Vagina (tissue), 2 donors: ENCODE results near the gene VPS8. TPM values are rescaled to one million over a fixed set of nuclear protein-coding genes. Genes with fewer than 3 reads are reported as not detected.

Experiments
- DNase-seq, 2 donors: peaks; one replicate each; pipeline ENCODE4 v3.0.0-alpha.2; 2017; ENCODE audit errors: extremely low spot score in 2 of 2
- H3K27ac ChIP-seq: fragments of 200-600 bp; sonication (generic); one replicate; pipeline ENCODE4 v1.5.1; 2019
- H3K27me3 ChIP-seq: fragments of 200-600 bp; sonication (generic); one replicate; pipeline ENCODE4 v1.5.1; 2019
- H3K36me3 ChIP-seq, 2 donors: fragments of 200-600 bp; sonication (generic); one replicate each; pipeline ENCODE4 v1.5.1; 2017 to 2019
- H3K4me1 ChIP-seq: fragments of 200-600 bp; sonication (generic); one replicate; pipeline ENCODE4 v1.5.1; 2019
- H3K4me3 ChIP-seq, 2 donors: fragments of 200-600 bp; sonication (generic); 1 replicate in 1 of 2; 2 replicates in 1 of 2; pipeline ENCODE4 v1.5.1; 2016 to 2019
- H3K9me3 ChIP-seq: fragments of 200-600 bp; sonication (generic); one replicate; pipeline ENCODE4 v1.5.1; 2019
- POLR2A ChIP-seq, 2 donors: fragments of 450-650 bp; IDR thresholded peaks; one replicate each; pipeline ENCODE4 v1.6.1; 2017; ENCODE audit warnings: antibody characterized with exemption in 2 of 2, mild to moderate bottlenecking in 2 of 2, moderate library complexity in 2 of 2
- POLR2AphosphoS5 ChIP-seq, 2 donors: sonication (generic); formaldehyde crosslinking; IDR thresholded peaks; one replicate each; pipeline ENCODE4 v1.9.0; 2017; ENCODE audit warnings: antibody characterized with exemption in 2 of 2, mild to moderate bottlenecking in 2 of 2, low read depth in 1 of 2; ENCODE audit not compliant: insufficient read depth in 1 of 2
- intact Hi-C: fragments of 100-400 bp; cut with DNase I; formaldehyde crosslinking; loops from one replicate; pipeline ENCODE4 v1.15.1; 2023
- total RNA-seq: library from RNA; depleted of rRNA; stranded (reverse); fragments of >200 nt; gene quantifications from one replicate; pipeline ENCODE4 v1.2.3, GENCODE V29; 2016
- TF ChIP-seq, protein P1 (sequence below), 3 experiments: fragments of 450-650 bp in 2 of 3; fragments of 200-600 bp in 1 of 3; sonication (generic) in 1 of 3; IDR thresholded peaks; one replicate each; pipeline ENCODE4 v1.5.1; 2017 to 2019; ENCODE audit warnings: antibody characterized with exemption in 3 of 3, mild to moderate bottlenecking in 2 of 3, moderate library complexity in 2 of 3

VPS8 gene
- total RNA-seq, 1 donor from 2014 or later, result 52.3 TPM

DNA sequence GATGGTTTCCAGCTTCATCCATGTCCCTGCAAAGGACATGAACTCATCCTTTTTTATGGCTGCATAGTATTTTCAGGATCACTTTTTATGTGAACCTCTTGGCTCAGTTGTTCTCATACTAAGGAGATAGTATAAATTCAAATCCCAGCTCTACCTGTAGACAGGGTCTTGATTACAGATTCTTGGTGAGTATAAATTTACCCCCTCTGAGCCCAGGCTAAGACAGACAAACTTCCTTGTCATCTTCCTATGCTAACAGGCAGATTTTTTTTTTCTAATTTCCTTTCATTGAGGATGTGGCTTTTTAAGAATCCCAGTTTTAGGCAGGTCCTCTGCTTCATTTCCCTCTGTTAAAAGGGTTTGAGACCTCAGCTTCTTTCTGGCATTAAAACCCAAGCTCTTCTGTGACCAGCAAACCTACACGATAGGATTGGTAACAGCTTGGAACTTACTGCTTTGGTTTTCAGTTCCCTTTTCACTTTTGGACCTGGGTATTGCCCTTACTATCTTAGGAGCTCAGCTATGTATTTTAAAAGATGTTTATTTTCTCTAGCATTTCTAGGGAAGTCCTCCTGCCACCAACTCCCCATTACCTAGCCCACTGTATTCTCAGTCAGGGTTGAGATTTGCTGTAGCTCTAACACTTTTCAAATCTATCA is 72.5 kb downstream of the VPS8 start:
- H3K36me3 ChIP-seq, result peaks cover 0 to 11% of the 10 kb centered on the region in 2 donors
- H3K27ac ChIP-seq, result no peak overlapping the region
- H3K27me3 ChIP-seq, result no peaks in the 10 kb centered on the region
- no peaks in the 10 kb centered on the region for H3K4me1 ChIP-seq
- no peak for TF ChIP-seq POLR2A (IDR thresholded peaks at IDR 0.05)
- TF ChIP-seq, protein P1, sequence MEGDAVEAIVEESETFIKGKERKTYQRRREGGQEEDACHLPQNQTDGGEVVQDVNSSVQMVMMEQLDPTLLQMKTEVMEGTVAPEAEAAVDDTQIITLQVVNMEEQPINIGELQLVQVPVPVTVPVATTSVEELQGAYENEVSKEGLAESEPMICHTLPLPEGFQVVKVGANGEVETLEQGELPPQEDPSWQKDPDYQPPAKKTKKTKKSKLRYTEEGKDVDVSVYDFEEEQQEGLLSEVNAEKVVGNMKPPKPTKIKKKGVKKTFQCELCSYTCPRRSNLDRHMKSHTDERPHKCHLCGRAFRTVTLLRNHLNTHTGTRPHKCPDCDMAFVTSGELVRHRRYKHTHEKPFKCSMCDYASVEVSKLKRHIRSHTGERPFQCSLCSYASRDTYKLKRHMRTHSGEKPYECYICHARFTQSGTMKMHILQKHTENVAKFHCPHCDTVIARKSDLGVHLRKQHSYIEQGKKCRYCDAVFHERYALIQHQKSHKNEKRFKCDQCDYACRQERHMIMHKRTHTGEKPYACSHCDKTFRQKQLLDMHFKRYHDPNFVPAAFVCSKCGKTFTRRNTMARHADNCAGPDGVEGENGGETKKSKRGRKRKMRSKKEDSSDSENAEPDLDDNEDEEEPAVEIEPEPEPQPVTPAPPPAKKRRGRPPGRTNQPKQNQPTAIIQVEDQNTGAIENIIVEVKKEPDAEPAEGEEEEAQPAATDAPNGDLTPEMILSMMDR (IDR thresholded peaks at IDR 0.05), result no peak
- TF ChIP-seq POLR2AphosphoS5 (IDR thresholded peaks at IDR 0.05; ENCODE audit: insufficient read depth in 1 of 2, low read depth in 1 of 2), result no peak
- no peak overlapping the region for H3K4me3 ChIP-seq
- H3K9me3 ChIP-seq, result no peaks in the 10 kb centered on the region
- intact Hi-C loops, result no loop called here
- DNase-seq, result no peak

DNA sequence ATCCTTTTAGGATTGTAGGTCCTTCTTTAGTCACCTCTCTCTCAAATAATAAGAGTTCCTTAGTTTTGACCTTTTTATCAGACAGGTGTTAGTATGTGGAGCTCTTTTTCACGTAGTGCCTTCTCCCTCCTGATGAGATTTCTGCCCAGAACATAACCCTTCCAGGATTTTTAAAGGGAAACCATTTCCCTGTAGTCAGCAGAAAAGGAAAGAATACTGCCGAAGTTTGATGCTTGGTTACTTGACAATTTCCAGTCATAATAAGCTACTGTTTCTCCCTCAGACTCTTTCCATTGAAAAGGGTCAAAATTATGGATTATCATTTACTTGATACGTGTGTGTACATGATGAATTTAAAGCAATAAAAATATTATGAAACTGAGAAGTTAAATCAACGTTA is 73.1 kb downstream of the VPS8 start:
- H3K36me3 ChIP-seq, result peaks cover 0 to 11% of the 10 kb centered on the region in 2 donors
- H3K4me1 ChIP-seq, result no peaks in the 10 kb centered on the region
- H3K27me3 ChIP-seq, result no peaks in the 10 kb centered on the region
- H3K27ac ChIP-seq, result no peak overlapping the region
- no peak for TF ChIP-seq POLR2A (IDR thresholded peaks at IDR 0.05)
- no peak for TF ChIP-seq POLR2AphosphoS5 (IDR thresholded peaks at IDR 0.05; ENCODE audit: insufficient read depth in 1 of 2, low read depth in 1 of 2)
- TF ChIP-seq, protein P1 (IDR thresholded peaks at IDR 0.05), result no peak
- H3K4me3 ChIP-seq, result no peak overlapping the region
- DNase-seq, result no peak
- intact Hi-C loops, result no loop called here
- H3K9me3 ChIP-seq, result no peaks in the 10 kb centered on the region

DNA sequence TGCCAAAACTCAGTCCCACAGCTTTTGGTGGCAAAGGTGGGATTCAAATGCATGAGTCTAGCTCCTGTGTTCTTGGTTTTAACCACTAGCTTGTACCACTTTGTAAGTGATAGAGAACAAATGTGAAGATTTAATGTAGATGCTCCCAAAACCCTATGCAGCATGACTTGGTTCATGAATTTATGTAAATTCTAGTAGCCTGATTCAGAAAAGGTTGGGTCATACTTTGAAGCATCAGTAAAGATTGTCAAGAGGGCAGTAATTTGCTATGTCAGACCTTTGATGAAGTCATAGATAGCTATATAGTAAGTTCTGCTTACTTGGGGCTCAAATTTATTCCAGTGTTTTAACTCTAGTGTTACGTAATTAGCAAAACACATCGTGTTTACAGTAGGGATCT is 75.6 kb downstream of the VPS8 start:
- TF ChIP-seq POLR2AphosphoS5 (IDR thresholded peaks at IDR 0.05; ENCODE audit: insufficient read depth in 1 of 2, low read depth in 1 of 2), result no peak
- TF ChIP-seq, protein P1 (IDR thresholded peaks at IDR 0.05), result no peak
- no peak for TF ChIP-seq POLR2A (IDR thresholded peaks at IDR 0.05)
- no peak for DNase-seq
- Histone ChIP-seq H3K4me1 (no peaks in the 10 kb centered on the region), H3K36me3 (peaks cover 0 to 11% of the 10 kb centered on the region in 2 donors), H3K27ac (no peak overlapping the region), H3K4me3 (no peak overlapping the region), H3K27me3 (no peaks in the 10 kb centered on the region), H3K9me3 (no peaks in the 10 kb centered on the region)
- intact Hi-C loops, result no loop called here

DNA sequence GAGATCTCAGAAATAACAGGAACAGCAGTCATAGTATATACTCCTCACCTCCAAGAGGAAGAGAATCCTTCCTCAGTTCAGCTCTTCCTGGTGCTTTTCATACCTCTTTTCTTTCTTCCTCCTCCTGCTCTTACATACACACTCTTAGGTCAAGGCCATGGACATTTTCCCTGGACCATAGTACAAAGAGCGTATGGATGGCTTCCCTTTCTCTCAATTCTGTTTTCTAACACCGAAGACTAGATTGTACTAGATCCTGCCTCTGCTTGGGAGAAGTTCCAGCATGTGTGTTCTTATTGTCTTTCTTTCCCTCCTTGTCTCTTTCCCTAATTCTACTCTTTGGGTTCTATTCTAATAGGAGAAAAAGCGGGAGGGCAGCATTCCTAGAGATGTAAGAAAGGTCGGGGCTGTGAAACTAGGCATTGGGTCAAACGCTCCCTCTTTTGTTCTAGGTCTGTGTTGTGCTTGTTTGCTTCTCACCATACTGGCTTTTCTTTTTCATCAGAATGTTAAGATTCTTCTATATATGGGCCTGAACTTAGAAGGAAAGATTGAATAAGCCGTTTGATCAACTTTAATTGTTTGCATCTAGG is 77.4 kb downstream of the VPS8 start:
- no peak for DNase-seq
- Histone ChIP-seq H3K27me3 (no peaks in the 10 kb centered on the region), H3K27ac (no peak overlapping the region), H3K4me3 (no peak overlapping the region), H3K4me1 (no peaks in the 10 kb centered on the region), H3K9me3 (no peaks in the 10 kb centered on the region), H3K36me3 (peaks cover 0 to 11% of the 10 kb centered on the region in 2 donors)
- TF ChIP-seq POLR2AphosphoS5 (IDR thresholded peaks at IDR 0.05; ENCODE audit: insufficient read depth in 1 of 2, low read depth in 1 of 2) (no peak), POLR2A (IDR thresholded peaks at IDR 0.05) (no peak)
- TF ChIP-seq, protein P1 (IDR thresholded peaks at IDR 0.05), result no peak
- intact Hi-C loops, result no loop called here

DNA sequence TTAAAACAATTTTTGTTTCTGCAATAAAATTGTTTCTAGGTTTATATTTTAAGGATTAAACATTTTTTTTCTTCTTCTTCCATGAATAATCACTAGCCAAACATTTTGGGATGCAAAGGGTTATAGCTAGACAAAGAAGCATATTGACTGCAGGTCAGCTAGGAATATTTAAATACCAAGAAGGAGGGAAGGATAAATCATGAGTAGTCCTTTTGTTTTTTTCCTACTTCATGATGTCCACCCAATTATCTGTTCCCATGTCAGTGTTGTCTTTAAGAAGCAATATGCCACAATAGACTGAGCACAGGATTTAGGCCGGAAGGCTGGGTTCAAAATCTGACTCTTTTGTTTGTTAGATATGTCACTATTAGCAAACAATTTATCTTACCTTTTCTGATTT is 82.1 kb downstream of the VPS8 start:
- H3K4me1 ChIP-seq, result no peaks in the 10 kb centered on the region
- H3K9me3 ChIP-seq, result no peaks in the 10 kb centered on the region
- H3K27ac ChIP-seq, result no peak overlapping the region
- no peak for DNase-seq
- TF ChIP-seq POLR2A (IDR thresholded peaks at IDR 0.05) (no peak), POLR2AphosphoS5 (IDR thresholded peaks at IDR 0.05; ENCODE audit: insufficient read depth in 1 of 2, low read depth in 1 of 2) (no peak)
- TF ChIP-seq, protein P1 (IDR thresholded peaks at IDR 0.05), result no peak
- intact Hi-C loops, result no loop called here
- no peak overlapping the region for H3K4me3 ChIP-seq
- no peaks in the 10 kb centered on the region for H3K27me3 ChIP-seq
- no peaks in the 10 kb centered on the region for H3K36me3 ChIP-seq
